DMS79 (cell line): ENCODE results near the gene SERPINF2.
"Not testable (repeated sequence)": the region's sequence is repeated elsewhere in the genome, so short reads cannot be mapped to it uniquely, and the experiment has no call there.

ENCODE experiments used
- DNase-seq: peaks from one replicate; lab custom pipeline; 2025; lab: John Stamatoyannopoulos, UW

The SERPINF2 gene

DNA sequence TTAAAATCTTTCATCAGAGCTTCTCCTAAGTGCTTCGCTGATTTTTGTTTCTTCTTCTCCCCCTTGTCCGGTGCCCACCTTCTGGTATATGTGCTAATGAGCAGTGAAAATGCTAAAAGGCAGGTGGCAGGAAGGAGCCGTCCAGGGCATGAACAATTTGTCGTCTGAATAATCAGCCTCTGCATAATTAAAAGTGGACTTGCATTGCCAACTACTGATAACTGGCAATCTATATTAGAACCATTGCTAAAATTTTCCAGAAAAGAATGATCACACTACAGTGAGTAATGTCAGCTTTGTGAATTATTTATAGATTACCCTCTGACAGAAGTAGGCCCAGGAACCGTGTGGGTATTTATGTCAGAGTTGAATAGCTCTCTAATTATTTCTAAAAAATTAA lies 47.3 kb downstream of the SERPINF2 start:
- DNase-seq, result no peak

DNA sequence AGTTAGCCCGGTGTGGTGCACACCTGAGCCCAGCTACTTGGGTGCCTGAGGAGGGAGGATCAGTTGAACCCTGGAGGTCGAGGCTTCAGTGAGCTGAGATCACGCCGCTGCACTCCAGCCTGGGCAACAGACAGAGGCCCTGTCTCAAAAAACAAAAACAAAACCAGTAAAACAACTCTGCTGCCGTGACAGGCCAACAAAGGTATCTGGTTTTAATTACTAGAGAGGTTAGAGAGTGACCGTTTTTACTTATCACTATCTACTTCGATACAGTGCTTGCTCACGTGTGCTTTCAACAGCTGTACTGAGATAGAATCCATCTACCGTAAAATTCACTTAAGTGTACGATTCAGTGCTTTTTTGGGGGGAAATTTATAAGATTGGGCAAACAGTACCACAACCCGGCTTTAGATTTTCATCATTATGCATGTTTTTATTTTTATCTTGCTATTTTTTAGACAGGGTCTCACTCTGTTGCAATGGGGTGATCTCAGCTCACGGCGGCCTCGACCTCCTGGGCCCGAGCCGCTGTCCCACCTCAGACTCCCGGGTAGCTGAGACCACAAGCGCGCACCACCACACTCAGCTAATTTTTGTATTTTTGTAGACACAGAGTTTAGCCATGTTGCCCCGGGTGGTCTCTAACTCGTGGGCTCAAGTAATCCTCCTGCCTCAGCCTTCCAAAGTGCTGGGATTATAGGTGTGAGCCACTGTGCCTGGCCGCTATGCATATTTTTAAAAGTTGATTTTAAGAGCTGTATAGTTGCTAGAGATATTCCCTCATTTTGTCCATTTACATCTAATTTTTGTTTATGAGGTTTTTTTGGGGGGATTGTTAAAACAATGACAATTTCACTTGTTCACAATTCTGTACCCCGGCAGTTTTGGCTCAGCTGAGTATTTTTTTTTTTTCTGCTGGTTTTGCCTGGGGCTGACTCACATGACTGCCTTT lies 50.1 kb downstream of the SERPINF2 start:
- DNase-seq, result peak; percentile 56

DNA sequence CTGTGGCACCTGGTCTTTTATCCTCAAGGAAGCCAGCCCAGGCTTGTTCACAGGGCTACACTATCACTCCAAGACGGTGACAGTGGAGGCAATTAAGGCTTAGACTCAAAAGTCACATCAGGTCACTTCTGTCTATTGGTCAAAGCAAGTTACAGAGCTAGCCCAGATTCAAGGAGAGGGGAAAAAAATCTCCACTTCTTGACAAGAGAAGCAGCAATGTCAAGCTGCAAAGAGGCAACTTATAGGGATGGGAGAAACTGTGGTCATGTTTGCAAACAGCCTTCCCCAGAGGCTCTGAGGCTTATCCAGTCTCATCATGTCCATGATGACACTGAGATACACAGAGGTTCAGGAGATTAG lies 50.8 kb downstream of the SERPINF2 start:
- peak; percentile 93 for DNase-seq

DNA sequence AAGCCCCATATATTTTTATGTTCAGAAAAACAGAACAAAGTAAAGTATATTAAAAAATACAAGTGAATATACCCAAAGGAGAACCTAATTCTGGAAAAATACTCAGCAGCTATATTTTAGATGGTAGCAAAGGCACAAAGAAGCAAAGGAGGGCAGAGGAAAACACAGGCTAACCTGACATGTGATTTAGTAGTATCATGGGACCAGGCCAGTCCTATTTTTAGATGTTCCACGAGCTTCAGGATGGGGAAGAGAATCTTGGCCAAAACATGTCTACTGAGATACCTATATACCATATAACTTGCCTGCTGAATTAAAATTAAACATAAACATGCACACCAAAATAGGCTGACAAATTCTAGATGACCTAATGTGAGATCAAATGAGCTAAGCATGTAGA lies 54.1 kb downstream of the SERPINF2 start:
- DNase-seq, result no peak

DNA sequence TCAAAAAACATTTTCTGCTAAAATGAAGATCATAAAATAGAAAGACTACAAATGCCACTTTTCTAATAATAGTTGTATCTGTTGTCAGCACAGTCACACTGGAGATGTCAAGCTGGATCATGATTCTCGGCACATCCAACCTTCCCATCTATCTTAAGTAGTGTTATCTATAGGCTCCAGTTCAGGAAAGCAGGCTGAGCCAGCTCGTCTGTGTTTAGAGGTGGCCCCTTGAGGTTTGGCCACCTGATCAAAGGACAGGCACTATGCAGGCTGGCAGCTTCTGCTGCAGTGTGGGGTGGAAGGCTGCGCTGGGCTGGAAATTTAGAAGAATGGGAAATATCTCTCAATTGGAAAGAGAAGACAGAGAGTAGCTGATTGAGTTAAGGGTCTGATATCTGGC lies 54.7 kb downstream of the SERPINF2 start:
- DNase-seq, result no peak

DNA sequence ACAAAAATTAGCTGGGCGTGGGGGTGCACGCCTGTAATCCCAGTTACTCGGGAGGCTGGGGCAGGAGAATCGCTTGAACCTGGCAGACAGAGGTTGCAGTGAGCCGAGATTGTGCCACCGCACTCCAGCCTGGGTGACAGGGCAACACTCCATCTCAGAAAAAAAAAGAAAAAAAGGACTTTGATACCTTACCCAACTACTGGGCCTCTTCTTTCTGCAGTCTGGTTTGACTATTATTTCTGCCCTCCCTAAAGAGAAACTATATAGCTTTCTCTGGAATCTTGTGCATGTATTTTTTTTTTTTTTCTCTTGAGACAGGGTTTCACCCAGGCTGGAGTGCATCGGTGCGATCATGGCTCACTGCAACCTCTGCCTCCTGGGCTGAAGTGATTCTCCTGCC lies 55.2 kb downstream of the SERPINF2 start:
- not testable (repeated sequence) for DNase-seq

DNA sequence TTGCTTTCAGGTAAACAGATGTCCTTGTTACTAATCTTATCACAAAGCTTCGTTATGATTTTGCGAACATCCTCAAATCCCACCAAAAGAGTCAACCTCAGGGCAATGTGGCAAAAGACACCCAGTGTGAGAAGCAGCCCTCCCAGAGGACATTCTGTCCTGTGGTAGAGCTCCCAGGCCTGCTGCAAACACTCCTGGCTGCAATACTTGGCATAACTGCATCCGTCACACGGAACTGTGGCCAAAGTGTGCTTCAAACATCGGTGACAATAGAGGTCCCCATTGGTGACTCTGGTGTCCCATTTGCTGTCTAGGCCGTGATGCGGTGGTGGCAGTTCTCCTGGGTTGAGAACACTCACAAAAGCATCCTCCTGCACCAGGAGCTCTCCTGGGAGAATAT lies 57.6 kb downstream of the SERPINF2 start:
- DNase-seq, result no peak

DNA sequence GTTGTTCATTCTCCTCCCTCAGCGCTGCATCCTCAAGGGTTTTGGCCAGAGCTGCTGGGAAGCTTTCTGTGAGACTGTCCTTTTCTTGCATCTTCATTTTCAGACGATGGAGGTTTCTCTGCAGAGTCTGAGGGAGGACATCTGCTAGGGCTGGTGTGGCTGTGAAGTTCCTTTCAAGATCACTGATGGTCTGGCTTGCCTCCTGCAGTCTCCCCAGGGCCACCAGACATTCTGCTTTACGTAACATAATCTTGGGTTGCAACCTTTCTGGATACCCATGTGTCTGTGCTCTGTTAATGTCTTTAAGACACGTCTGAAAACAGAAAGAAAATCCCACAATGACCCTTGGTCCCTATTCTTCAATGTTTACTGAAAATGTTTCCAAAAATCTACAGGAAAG lies 58.0 kb downstream of the SERPINF2 start:
- no peak for DNase-seq

DNA sequence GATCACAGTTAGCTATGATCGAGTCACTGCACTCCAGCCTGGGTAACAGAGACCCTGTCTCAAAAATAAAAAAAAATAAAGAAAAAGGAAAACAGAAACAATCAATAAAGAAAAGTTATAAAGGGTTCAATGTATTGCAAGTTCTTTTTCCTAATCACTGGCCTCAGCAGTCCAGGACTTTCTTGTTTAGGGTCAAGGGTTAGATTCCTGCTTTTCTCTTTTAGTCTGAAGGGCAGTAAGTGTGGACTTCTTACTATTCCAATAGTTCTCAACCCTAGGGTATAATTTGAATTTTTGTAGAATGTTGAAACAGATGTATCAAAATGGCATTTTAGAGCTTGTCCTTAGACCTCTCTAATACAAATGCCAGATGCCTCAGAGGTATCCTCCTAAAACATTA lies 59.8 kb downstream of the SERPINF2 start:
- DNase-seq, result no peak

DNA sequence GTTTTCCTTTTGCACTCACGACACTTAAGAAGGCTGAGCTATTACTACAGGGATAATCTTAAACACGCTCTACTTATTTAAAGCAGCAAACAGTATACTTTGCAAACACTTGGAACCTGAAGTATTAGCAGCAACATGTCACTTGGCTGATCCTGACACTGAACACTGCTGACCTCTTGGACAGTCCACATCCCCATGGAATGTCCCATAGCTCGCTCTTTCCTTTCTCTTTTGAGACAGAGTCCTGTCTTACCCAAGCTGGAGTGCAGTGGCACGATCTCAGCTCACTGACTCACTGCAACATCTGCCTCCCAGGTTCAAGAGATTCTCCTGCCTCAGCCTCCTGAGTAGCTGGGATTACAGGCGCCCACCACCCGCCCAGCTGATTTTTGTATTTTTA lies 60.6 kb downstream of the SERPINF2 start:
- no peak for DNase-seq
